ENCODE measurements around the gene CARMIL3. TPM values are rescaled to one million over a fixed set of nuclear protein-coding genes. Genes with fewer than 3 reads are reported as not detected.
"Not testable (repeated sequence)": the region's sequence is repeated elsewhere in the genome, so short reads cannot be mapped to it uniquely, and the experiment has no call there.

The CARMIL3 gene
- total RNA-seq, 1 donor from 2014 or later = 0.34 TPM

GRCh38 chr14:24018978-24019377, 32.8 kb upstream of the CARMIL3 start:
- not testable (repeated sequence) for H4K20me1 ChIP-seq (ENCODE audit: insufficient read depth, low read length); FAIRE-seq; H3K4me3 ChIP-seq (ENCODE audit: insufficient read depth, low read depth, low read length); H3K9ac ChIP-seq (ENCODE audit: low read length); H3K79me2 ChIP-seq (ENCODE audit: insufficient read depth, low read length); H3K4me1 Mint-ChIP-seq (ENCODE audit: low read depth, unreplicated experiment); H3K4me1 ChIP-seq (ENCODE audit: insufficient read depth, low read length); H3K4me3 Mint-ChIP-seq (ENCODE audit: unreplicated experiment); DNase-seq (ENCODE audit: low read depth); H3K27ac ChIP-seq (ENCODE audit: low read depth, low read length); H3K27me3 ChIP-seq (ENCODE audit: insufficient read depth, low read length); H3K9me3 Mint-ChIP-seq (ENCODE audit: unreplicated experiment); H3K9me3 ChIP-seq (ENCODE audit: insufficient read depth, low read depth, low read length); H3K4me2 ChIP-seq (ENCODE audit: low read length); H3K27ac Mint-ChIP-seq (ENCODE audit: unreplicated experiment); H2AFZ ChIP-seq (ENCODE audit: low read depth, low read length); H3K36me3 ChIP-seq (ENCODE audit: insufficient read depth, low read length); H3K36me3 Mint-ChIP-seq (ENCODE audit: low read depth, unreplicated experiment)
- H3K27me3 Mint-ChIP-seq (ENCODE audit: low read depth, unreplicated experiment) = peaks cover 16% of the 10 kb centered on the region

GRCh38 chr14:24019944-24020343, 31.9 kb upstream of the CARMIL3 start:
- not testable (repeated sequence) for H3K36me3 ChIP-seq (ENCODE audit: insufficient read depth, low read length); H3K27ac Mint-ChIP-seq (ENCODE audit: unreplicated experiment); H3K9ac ChIP-seq (ENCODE audit: low read length); H3K4me1 ChIP-seq (ENCODE audit: insufficient read depth, low read length); H3K79me2 ChIP-seq (ENCODE audit: insufficient read depth, low read length); H3K27me3 ChIP-seq (ENCODE audit: insufficient read depth, low read length); H3K9me3 Mint-ChIP-seq (ENCODE audit: unreplicated experiment); FAIRE-seq; H3K9me3 ChIP-seq (ENCODE audit: insufficient read depth, low read depth, low read length); H4K20me1 ChIP-seq (ENCODE audit: insufficient read depth, low read length); H3K4me3 Mint-ChIP-seq (ENCODE audit: unreplicated experiment); H3K4me1 Mint-ChIP-seq (ENCODE audit: low read depth, unreplicated experiment); H2AFZ ChIP-seq (ENCODE audit: low read depth, low read length); DNase-seq (ENCODE audit: low read depth); H3K4me2 ChIP-seq (ENCODE audit: low read length); H3K4me3 ChIP-seq (ENCODE audit: insufficient read depth, low read depth, low read length); H3K27ac ChIP-seq (ENCODE audit: low read depth, low read length); H3K36me3 Mint-ChIP-seq (ENCODE audit: low read depth, unreplicated experiment)
- peaks cover 14% of the 10 kb centered on the region for H3K27me3 Mint-ChIP-seq (ENCODE audit: low read depth, unreplicated experiment)

GRCh38 chr14:24020520-24020919, 31.3 kb upstream of the CARMIL3 start:
- not testable (repeated sequence) for H3K4me3 Mint-ChIP-seq (ENCODE audit: unreplicated experiment); H3K9me3 ChIP-seq (ENCODE audit: insufficient read depth, low read depth, low read length); FAIRE-seq; H3K27ac ChIP-seq (ENCODE audit: low read depth, low read length); H4K20me1 ChIP-seq (ENCODE audit: insufficient read depth, low read length); H3K4me1 ChIP-seq (ENCODE audit: insufficient read depth, low read length); H3K36me3 ChIP-seq (ENCODE audit: insufficient read depth, low read length); H3K4me2 ChIP-seq (ENCODE audit: low read length); H3K36me3 Mint-ChIP-seq (ENCODE audit: low read depth, unreplicated experiment); DNase-seq (ENCODE audit: low read depth); H3K9me3 Mint-ChIP-seq (ENCODE audit: unreplicated experiment); H3K4me3 ChIP-seq (ENCODE audit: insufficient read depth, low read depth, low read length); H3K27ac Mint-ChIP-seq (ENCODE audit: unreplicated experiment); H3K27me3 ChIP-seq (ENCODE audit: insufficient read depth, low read length); H2AFZ ChIP-seq (ENCODE audit: low read depth, low read length); H3K9ac ChIP-seq (ENCODE audit: low read length); H3K4me1 Mint-ChIP-seq (ENCODE audit: low read depth, unreplicated experiment); H3K79me2 ChIP-seq (ENCODE audit: insufficient read depth, low read length)
- H3K27me3 Mint-ChIP-seq (ENCODE audit: low read depth, unreplicated experiment) = peaks cover 18% of the 10 kb centered on the region

DNA sequence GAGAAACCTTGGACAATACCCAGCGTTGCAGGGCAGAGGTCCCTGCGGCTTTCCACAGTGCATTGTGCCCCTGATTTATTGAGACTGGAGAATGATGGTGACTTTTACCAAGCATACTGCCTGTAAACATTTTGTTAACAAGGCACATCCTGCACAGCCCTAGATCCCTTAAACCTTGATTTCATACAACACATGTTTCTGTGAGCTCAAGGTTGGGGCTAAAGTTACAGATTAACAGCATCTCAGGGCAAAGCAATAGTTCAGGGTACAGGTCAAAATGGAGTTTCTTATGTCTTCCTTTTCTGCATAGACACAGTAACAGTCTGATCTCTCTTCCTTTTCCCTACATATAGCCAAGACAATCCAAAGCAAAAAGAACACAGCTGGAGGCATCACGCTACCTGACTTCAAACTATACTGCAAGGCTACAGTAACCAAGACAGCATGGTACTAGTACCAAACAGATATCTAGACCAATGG, 26.8 kb upstream of the CARMIL3 start:
- not testable (repeated sequence) for H3K4me3 Mint-ChIP-seq (ENCODE audit: unreplicated experiment); H3K36me3 ChIP-seq (ENCODE audit: insufficient read depth, low read length); H3K4me1 ChIP-seq (ENCODE audit: insufficient read depth, low read length); H3K4me1 Mint-ChIP-seq (ENCODE audit: low read depth, unreplicated experiment); H3K9me3 ChIP-seq (ENCODE audit: insufficient read depth, low read depth, low read length); H3K79me2 ChIP-seq (ENCODE audit: insufficient read depth, low read length); H4K20me1 ChIP-seq (ENCODE audit: insufficient read depth, low read length); H3K9me3 Mint-ChIP-seq (ENCODE audit: unreplicated experiment); H3K27me3 ChIP-seq (ENCODE audit: insufficient read depth, low read length); H3K9ac ChIP-seq (ENCODE audit: low read length); H3K4me3 ChIP-seq (ENCODE audit: insufficient read depth, low read depth, low read length); H3K27ac ChIP-seq (ENCODE audit: low read depth, low read length); H3K36me3 Mint-ChIP-seq (ENCODE audit: low read depth, unreplicated experiment); H3K27ac Mint-ChIP-seq (ENCODE audit: unreplicated experiment); FAIRE-seq; H2AFZ ChIP-seq (ENCODE audit: low read depth, low read length); H3K4me2 ChIP-seq (ENCODE audit: low read length); DNase-seq (ENCODE audit: low read depth)
- peaks cover 29% of the 10 kb centered on the region for H3K27me3 Mint-ChIP-seq (ENCODE audit: low read depth, unreplicated experiment)

GRCh38 chr14:24029687-24030086, 22.1 kb upstream of the CARMIL3 start:
- H2AFZ ChIP-seq (ENCODE audit: low read depth, low read length); H3K27ac Mint-ChIP-seq (ENCODE audit: unreplicated experiment); H3K9ac ChIP-seq (ENCODE audit: low read length); H3K4me2 ChIP-seq (ENCODE audit: low read length); H3K4me1 Mint-ChIP-seq (ENCODE audit: low read depth, unreplicated experiment); H3K36me3 ChIP-seq (ENCODE audit: insufficient read depth, low read length); H3K27me3 ChIP-seq (ENCODE audit: insufficient read depth, low read length); DNase-seq (ENCODE audit: low read depth); FAIRE-seq; H3K27ac ChIP-seq (ENCODE audit: low read depth, low read length); H3K9me3 ChIP-seq (ENCODE audit: insufficient read depth, low read depth, low read length); H3K36me3 Mint-ChIP-seq (ENCODE audit: low read depth, unreplicated experiment); H3K4me3 ChIP-seq (ENCODE audit: insufficient read depth, low read depth, low read length); H3K4me3 Mint-ChIP-seq (ENCODE audit: unreplicated experiment); H3K79me2 ChIP-seq (ENCODE audit: insufficient read depth, low read length); H3K4me1 ChIP-seq (ENCODE audit: insufficient read depth, low read length); H4K20me1 ChIP-seq (ENCODE audit: insufficient read depth, low read length): not testable (repeated sequence)
- Mint-ChIP-seq H3K9me3 (ENCODE audit: unreplicated experiment) (peaks cover 26% of the 10 kb centered on the region), H3K27me3 (ENCODE audit: low read depth, unreplicated experiment) (peaks cover 24% of the 10 kb centered on the region)

DNA sequence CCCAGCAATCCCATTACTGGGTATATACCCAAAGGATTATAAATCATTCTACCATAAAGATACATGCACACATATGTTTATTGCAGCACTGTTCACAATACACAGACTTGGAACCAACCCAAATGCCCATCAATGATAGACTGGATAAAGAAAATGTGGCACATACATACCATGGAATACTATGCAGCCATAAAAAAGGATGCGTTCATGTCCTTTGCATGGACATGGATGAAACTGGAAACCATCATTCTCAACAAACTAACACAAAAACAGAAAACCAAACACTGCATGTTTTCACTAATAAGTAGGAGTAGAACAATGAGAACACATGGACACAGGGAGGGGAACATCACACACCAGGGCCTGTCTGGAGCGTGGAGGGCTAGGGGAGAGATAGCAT, 20.5 kb upstream of the CARMIL3 start:
- not testable (repeated sequence) for H3K36me3 ChIP-seq (ENCODE audit: insufficient read depth, low read length); H3K36me3 Mint-ChIP-seq (ENCODE audit: low read depth, unreplicated experiment); H3K4me3 ChIP-seq (ENCODE audit: insufficient read depth, low read depth, low read length); H3K4me3 Mint-ChIP-seq (ENCODE audit: unreplicated experiment); H2AFZ ChIP-seq (ENCODE audit: low read depth, low read length); H3K4me1 Mint-ChIP-seq (ENCODE audit: low read depth, unreplicated experiment); H3K27ac Mint-ChIP-seq (ENCODE audit: unreplicated experiment); H3K9me3 ChIP-seq (ENCODE audit: insufficient read depth, low read depth, low read length); H3K9ac ChIP-seq (ENCODE audit: low read length); FAIRE-seq; H3K4me2 ChIP-seq (ENCODE audit: low read length); H3K79me2 ChIP-seq (ENCODE audit: insufficient read depth, low read length); H3K4me1 ChIP-seq (ENCODE audit: insufficient read depth, low read length); DNase-seq (ENCODE audit: low read depth); H3K27ac ChIP-seq (ENCODE audit: low read depth, low read length); H3K27me3 ChIP-seq (ENCODE audit: insufficient read depth, low read length); H4K20me1 ChIP-seq (ENCODE audit: insufficient read depth, low read length)
- peaks cover 18% of the 10 kb centered on the region for H3K27me3 Mint-ChIP-seq (ENCODE audit: low read depth, unreplicated experiment)
- peaks cover 26% of the 10 kb centered on the region for H3K9me3 Mint-ChIP-seq (ENCODE audit: unreplicated experiment)

Measured in astrocyte (in vitro differentiated cells and primary cell).